HepG2 (cell line): Measurements from ENCODE around the gene NAA38. TPM values are rescaled to one million over a fixed set of nuclear protein-coding genes. Genes with fewer than 3 reads are reported as not detected.

ENCODE experiments used
- ATAC-seq: fragments of 200-7000 bp; cut with Tn5 transposase; 3 replicates; pipeline ENCODE4 v1.9.1; 2020; ENCODE audit warnings: mild to moderate bottlenecking, moderate library complexity
- BruUV-seq: library from RNA; stranded (reverse); fragments of 400-500 nt; replicated peaks from 2 replicates; lab custom pipeline; 2021; lab: Mats Ljungman, UMichigan
- CTCF ChIA-PET: fragments of 300-600 bp; formaldehyde crosslinking; extraction: SDS; loops from one replicate; lab custom pipeline; 2021; ENCODE audit warnings: low total read pairs, inconsistent platforms, low intra/inter-chr PET ratio; lab: Yijun Ruan, JAX
- POLR2A ChIA-PET: fragments of 350-600 bp; sonication (Branson Sonifier 250); formaldehyde crosslinking; loops from one replicate; lab custom pipeline; 2020; ENCODE audit warnings: antibody characterized with exemption, inconsistent platforms; lab: Yijun Ruan, JAX
- DNase-seq: peaks from one replicate; pipeline ENCODE4 v3.0.0-alpha.2; 2015; ENCODE audit warnings: low spot score
- FAIRE-seq: peaks from 3 replicates; lab custom pipeline; 2011; peaks lifted over from hg19 to GRCh38; lab: Jason Lieb, UNC
- H2AFZ ChIP-seq: one replicate; pipeline ENCODE4 v1.6.1; 2011; ENCODE audit warnings: low read length, inconsistent platforms
- H3K27ac ChIP-seq: fragments of 300-600 bp; 3 replicates; pipeline ENCODE4 v1.8.0; 2011; ENCODE audit warnings: mixed run types, mild to moderate bottlenecking, mixed read lengths, low read length, inconsistent platforms; ENCODE audit not compliant: insufficient read depth; ENCODE audit errors: extremely low read length
- H3K27me3 ChIP-seq, 2 experiments: fragments of 200-600 bp in 1 of 2; 2 replicates in 1 of 2; 3 replicates in 1 of 2; pipeline versions ENCODE4 v1.6.0 to v1.8.0; 2011; ENCODE audit warnings: low read length in 2 of 2, mild to moderate bottlenecking in 2 of 2, moderate library complexity in 2 of 2, inconsistent platforms in 1 of 2; ENCODE audit not compliant: insufficient read depth in 2 of 2, control insufficient read depth in 1 of 2
- H3K36me3 ChIP-seq, 2 experiments: fragments of 200-600 bp in 1 of 2; replicated peaks in 1 of 2; 2 replicates in 1 of 2; 3 replicates in 1 of 2; pipeline versions ENCODE4 v1.5.1 to v1.8.0; 2011; ENCODE audit warnings: low read length in 2 of 2, inconsistent platforms in 1 of 2; ENCODE audit not compliant: insufficient read depth in 2 of 2, control insufficient read depth in 1 of 2
- H3K4me1 ChIP-seq: 2 replicates; pipeline ENCODE4 v1.5.1; 2012; ENCODE audit warnings: low read length, inconsistent platforms; ENCODE audit not compliant: insufficient read depth
- H3K4me2 ChIP-seq: 2 replicates; pipeline ENCODE4 v1.6.0; 2011; ENCODE audit warnings: low read depth, low read length, inconsistent platforms
- H3K4me3 ChIP-seq, 3 experiments: fragments of 200-600 bp in 1 of 3; sonication (generic), shearing (Covaris generic) in 1 of 3; replicated peaks in 1 of 3; 2 replicates each; pipeline ENCODE4 v1.5.1; 2011 to 2016; ENCODE audit warnings: low read length in 3 of 3, inconsistent platforms in 2 of 3, low read depth in 2 of 3, mild to moderate bottlenecking in 2 of 3, control low read depth in 1 of 3, mixed read lengths in 1 of 3; ENCODE audit not compliant: insufficient read depth in 1 of 3
- H3K79me2 ChIP-seq: one replicate; pipeline ENCODE4 v1.6.1; 2011; ENCODE audit warnings: low read length, inconsistent platforms; ENCODE audit not compliant: insufficient read depth
- H3K9ac ChIP-seq: 2 replicates; pipeline ENCODE4 v1.6.0; 2011; ENCODE audit warnings: mild to moderate bottlenecking, low read depth, low read length, inconsistent platforms; ENCODE audit not compliant: insufficient read depth
- H3K9me3 ChIP-seq: 2 replicates; pipeline ENCODE4 v1.5.1; 2012; ENCODE audit warnings: mild to moderate bottlenecking, low read length
- H4K20me1 ChIP-seq: 2 replicates; pipeline ENCODE4 v1.6.0; 2011; ENCODE audit warnings: inconsistent platforms, mild to moderate bottlenecking, low read length, moderate library complexity; ENCODE audit not compliant: insufficient read depth
- ARID3A ChIP-seq: IDR thresholded peaks from 2 replicates; pipeline ENCODE4 v1.6.1; 2012; ENCODE audit warnings: low read depth, low read length, improper control_type of control experiment
- ARID5B ChIP-seq: IDR thresholded peaks from 2 replicates; pipeline ENCODE4 v1.4.0; 2020; ENCODE audit warnings: mild to moderate bottlenecking, missing genetic modification reagents
- CCDC6 ChIP-seq: sonication (generic); formaldehyde crosslinking; IDR thresholded peaks from 2 replicates; pipeline ENCODE4 v1.8.1; 2022; ENCODE audit warnings: mild to moderate bottlenecking, missing genetic modification reagents, moderate library complexity
- FUBP1 ChIP-seq: sonication (generic); formaldehyde crosslinking; IDR thresholded peaks from 2 replicates; pipeline ENCODE4 v1.5.1; 2020; ENCODE audit warnings: missing genetic modification reagents, mild to moderate bottlenecking, borderline replicate concordance
- GZF1 ChIP-seq: sonication (generic); formaldehyde crosslinking; IDR thresholded peaks from 2 replicates; pipeline ENCODE4 v1.5.1; 2020; ENCODE audit warnings: mild to moderate bottlenecking, missing genetic modification reagents
- LCORL ChIP-seq, 2 experiments: fragments of 450-650 bp in 1 of 2; sonication (generic) in 1 of 2; formaldehyde crosslinking in 1 of 2; IDR thresholded peaks; 2 replicates each; pipeline versions ENCODE4 v1.5.0 to v1.6.1; 2017 to 2020; ENCODE audit warnings: antibody characterized with exemption in 1 of 2, missing genetic modification reagents in 1 of 2
- MAX ChIP-seq: IDR thresholded peaks from 2 replicates; pipeline ENCODE4 v1.6.1; 2012; ENCODE audit warnings: inconsistent platforms
- MEF2D ChIP-seq: sonication (generic); formaldehyde crosslinking; IDR thresholded peaks from 2 replicates; pipeline ENCODE4 v1.5.1; 2020; ENCODE audit warnings: mild to moderate bottlenecking, missing genetic modification reagents
- MIXL1 ChIP-seq: IDR thresholded peaks from 2 replicates; pipeline ENCODE4 v1.6.1; 2016
- SAP130 ChIP-seq: IDR thresholded peaks from 2 replicates; pipeline ENCODE4 v1.6.1; 2016; ENCODE audit warnings: low read depth
- SMC3 ChIP-seq: IDR thresholded peaks from 2 replicates; pipeline ENCODE4 v1.6.1; 2011; ENCODE audit warnings: low read length, improper control_type of control experiment
- STAG1 ChIP-seq: sonication (generic); formaldehyde crosslinking; IDR thresholded peaks from 2 replicates; pipeline ENCODE4 v1.4.0; 2020; ENCODE audit warnings: missing genetic modification reagents
- TFDP1 ChIP-seq: IDR thresholded peaks from 2 replicates; pipeline ENCODE4 v1.6.1; 2016; ENCODE audit warnings: missing compliant biosample characterization, missing genetic modification reagents, borderline replicate concordance
- ZC3H13 ChIP-seq: sonication (generic); formaldehyde crosslinking; IDR thresholded peaks from 2 replicates; pipeline ENCODE4 v1.8.1; 2023; ENCODE audit warnings: mild to moderate bottlenecking, missing genetic modification reagents, moderate library complexity
- WGBS: methylation state at CpG from one replicate; pipeline ENCODE4 v1.1.6; 2017; ENCODE audit warnings: low lambda C conversion rate; 5-methylcytosine and 5-hydroxymethylcytosine counted together
- in situ Hi-C: cut with HindIII; loops from 2 replicates; pipeline ENCODE4 v1.10.0; 2017; ENCODE audit warnings: low pct_unique_long_range_greater_than_20kb; ENCODE audit not compliant: extremely low pct_ligation_motif_present
- intact Hi-C: fragments of 100-400 bp; cut with micrococcal nuclease; formaldehyde crosslinking; loops from one replicate; pipeline ENCODE4 v1.10.0; 2022; ENCODE audit not compliant: unreplicated experiment
- polyA plus RNA-seq, 8 experiments: library from polyadenylated mRNA; depleted of rRNA in 3 of 8; stranded (reverse) in 7 of 8; unstranded in 1 of 8; fragments of >200 nt; fragmentation: Illumina TruSeq in 4 of 8; extraction: Trizol in 4 of 8; gene quantifications; 2 replicates each; pipeline versions ENCODE4 v1.2.1 to v1.2.3, GENCODE V29; 2011 to 2016; ENCODE audit warnings: low read depth in 4 of 8, missing spikeins in 1 of 8, mixed read lengths in 1 of 8; ENCODE audit not compliant: insufficient read depth in 1 of 8
- total RNA-seq, 5 experiments: library from RNA; depleted of rRNA; stranded (reverse); fragments of >200 nt; fragmentation: Illumina TruSeq; extraction: Trizol; gene quantifications; 2 replicates each; pipeline ENCODE4 v1.2.3, GENCODE V29; 2016; ENCODE audit warnings: low read depth in 1 of 5

NAA38 gene
- total and polyA plus RNA-seq, 2 of the 13 experiments (the other 11 are each of a cell fraction or from before 2014, with no cell fraction given), result 46.9 to 91.6 TPM

GRCh38 chr17:7897773-7898172, 40.4 kb upstream of the NAA38 start:
- in situ Hi-C loops (loop anchor here (5.0 kb wide), 2 partner anchors 40 to 75 kb away; partner anchors contain the start of genes CYB5D1, NAA38 and TMEM88), intact Hi-C loops (loop anchor here (1.0 kb wide), 1 partner anchor 34 kb away; no protein-coding TSS in a partner anchor)
- Histone ChIP-seq H3K9me3 (no peaks in the 10 kb centered on the region), H3K27me3 (no peaks in the 10 kb centered on the region), H3K9ac (no peak overlapping the region), H4K20me1 (no peaks in the 10 kb centered on the region), H3K4me1 (peaks cover 15% of the 10 kb centered on the region), H3K36me3 (peaks cover 0 to 2% of the 10 kb centered on the region in 2 experiments; a peak in 2 of 5 replicates), H3K79me2 (no peaks in the 10 kb centered on the region), H2AFZ (no peak overlapping the region), H3K27ac (no peak overlapping the region), H3K4me3 (no peak overlapping the region), H3K4me2 (no peak overlapping the region)
- POLR2A ChIA-PET, result no interaction called here
- DNase-seq, result peak; percentile 62
- CTCF ChIA-PET, result interaction anchor here (0.7 to 2.1 kb wide), 6 partner anchors 36 to 154 kb away, joined by 3 to 39 read pairs (median 7); partner anchors contain the start of genes CYB5D1 and NAA38
- 44% methylated on average over 6 of the region's 6 CpGs for WGBS
- peak; percentile 44 for FAIRE-seq
- BruUV-seq, result no TSS peak
- ATAC-seq, result peak; percentile 87
- TF ChIP-seq MEF2D (CRISPR knock-in tag), result no peak
- TF ChIP-seq GZF1 (CRISPR knock-in tag), result no peak
- TF ChIP-seq LCORL (IDR thresholded peaks at IDR 0.05), result no peak
- TF ChIP-seq LCORL (CRISPR knock-in tag; IDR thresholded peaks at IDR 0.05), result 0 out of 2 replicates have a peak, but pooled peaks have one; percentile 52
- no peak for TF ChIP-seq CCDC6 (CRISPR knock-in tag)
- TF ChIP-seq TFDP1, result 0 out of 2 replicates have a peak, but pooled peaks have one; percentile 39
- 0 out of 2 replicates have a peak, but pooled peaks have one; percentile 15 for TF ChIP-seq MIXL1
- peak; percentile 33; the same call in 1 of the 2 replicates for TF ChIP-seq MAX
- TF ChIP-seq ZC3H13 (CRISPR knock-in tag), result 0 out of 2 replicates have a peak, but pooled peaks have one; percentile 30
- 0 out of 2 replicates have a peak, but pooled peaks have one; percentile 22 for TF ChIP-seq ARID3A
- 0 out of 2 replicates have a peak, but pooled peaks have one; percentile 9 for TF ChIP-seq SAP130 (CRISPR knock-in tag)
- peak; percentile 95 for TF ChIP-seq SMC3
- 0 out of 2 replicates have a peak, but pooled peaks have one; percentile 10 for TF ChIP-seq ARID5B (CRISPR knock-in tag)
- peak; percentile 90 for TF ChIP-seq STAG1
- TF ChIP-seq FUBP1, result no peak
